ENCODE measurements around the gene ENPP3.

DNA sequence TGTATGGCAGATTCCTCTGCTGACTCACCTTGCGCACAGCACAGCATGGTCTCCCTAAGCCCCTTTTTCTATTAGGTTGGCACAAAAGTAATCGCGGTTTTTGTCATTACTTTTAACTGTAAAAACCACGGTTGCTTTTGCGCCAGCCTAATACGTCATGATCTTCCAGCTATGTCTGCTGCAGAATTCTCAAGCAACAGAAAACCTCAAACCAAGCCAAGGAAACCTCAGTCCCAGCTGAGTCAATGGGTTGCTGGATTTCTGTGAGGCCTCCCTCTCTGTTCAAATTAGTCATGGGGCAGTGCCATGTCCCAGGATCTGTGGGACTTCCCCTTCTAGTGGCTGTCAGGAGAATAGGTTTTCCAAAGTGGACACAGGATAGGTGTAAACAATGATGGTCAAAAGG lies 155.0 kb downstream of the ENPP3 start:
- TF ChIP-seq CTCF (IDR thresholded peaks at IDR 0.05) (no peak), POLR2A (IDR thresholded peaks at IDR 0.05) (no peak), POLR2AphosphoS5 (IDR thresholded peaks at IDR 0.05) (no peak)

Measured in stomach (tissue), 4 donors.